ENCODE measurements around the gene MAP6. TPM values are rescaled to one million over a fixed set of nuclear protein-coding genes. Genes with fewer than 3 reads are reported as not detected.

Gene MAP6
- total RNA-seq, 2 experiments from 2014 or later = not detected

DNA sequence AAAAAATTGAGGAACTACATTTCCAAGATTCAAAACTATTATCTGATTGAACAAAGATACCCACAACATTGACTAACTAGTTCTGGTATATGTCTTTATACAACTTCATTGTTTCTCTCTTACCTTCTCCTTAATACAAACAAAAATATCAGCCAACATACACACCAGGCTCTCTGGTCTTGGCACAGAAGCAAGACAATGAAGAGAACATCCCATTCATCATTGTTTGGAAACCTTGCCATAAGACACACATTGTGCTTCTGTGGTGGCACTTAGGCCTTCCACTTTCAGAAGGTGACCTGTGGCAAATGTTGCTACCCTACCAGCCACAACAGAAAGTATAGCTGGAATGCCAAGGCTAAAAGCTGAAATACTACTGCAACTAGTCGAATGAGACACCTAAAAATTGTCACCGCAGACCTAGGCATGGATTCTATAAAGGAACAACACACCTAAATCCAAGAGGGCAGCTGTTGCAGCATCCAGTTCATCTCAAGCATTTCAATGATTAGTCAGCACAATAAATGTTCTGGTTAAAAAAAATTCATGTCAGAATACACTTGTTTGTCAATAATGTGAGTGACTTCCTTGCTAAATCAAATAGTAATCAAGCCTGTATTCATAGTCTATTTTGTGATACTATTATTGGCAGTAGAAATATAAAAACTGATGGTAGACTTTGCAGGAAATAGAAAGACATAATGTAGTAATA lies 26.3 kb downstream of the MAP6 start:
- H3K4me1 Mint-ChIP-seq (ENCODE audit: low read depth) = no peaks in the 10 kb centered on the region
- H3K4me3 Mint-ChIP-seq = no peak overlapping the region
- no peaks in the 10 kb centered on the region for H3K36me3 Mint-ChIP-seq (ENCODE audit: low read depth)
- H3K27me3 Mint-ChIP-seq (ENCODE audit: low read depth) = peaks cover 2% of the 10 kb centered on the region
- intact Hi-C loops (cut with micrococcal nuclease) = no loop called here
- H3K9me3 Mint-ChIP-seq = no peaks in the 10 kb centered on the region
- DNase-seq = no peak
- CTCF ChIA-PET = interaction anchor here (0.5 kb wide), 1 partner anchor 465 kb away, joined by 3 read pairs; no protein-coding TSS in a partner anchor
- no peak overlapping the region for H3K27ac Mint-ChIP-seq

- H3K4me1 Mint-ChIP-seq (ENCODE audit: low read depth) = no peaks in the 10 kb centered on the region
- no peak overlapping the region for H3K27ac Mint-ChIP-seq
- DNase-seq = no peak
- no peaks in the 10 kb centered on the region for H3K9me3 Mint-ChIP-seq
- peaks cover 22% of the 10 kb centered on the region for H3K27me3 Mint-ChIP-seq (ENCODE audit: low read depth)
- intact Hi-C loops (cut with micrococcal nuclease) = no loop called here
- CTCF ChIA-PET = no interaction called here
- H3K36me3 Mint-ChIP-seq (ENCODE audit: low read depth) = no peaks in the 10 kb centered on the region
- no peak overlapping the region for H3K4me3 Mint-ChIP-seq
These were observed 29.1 kb downstream of the MAP6 start for GRCh38 chr11:75639762-75640181.

DNA sequence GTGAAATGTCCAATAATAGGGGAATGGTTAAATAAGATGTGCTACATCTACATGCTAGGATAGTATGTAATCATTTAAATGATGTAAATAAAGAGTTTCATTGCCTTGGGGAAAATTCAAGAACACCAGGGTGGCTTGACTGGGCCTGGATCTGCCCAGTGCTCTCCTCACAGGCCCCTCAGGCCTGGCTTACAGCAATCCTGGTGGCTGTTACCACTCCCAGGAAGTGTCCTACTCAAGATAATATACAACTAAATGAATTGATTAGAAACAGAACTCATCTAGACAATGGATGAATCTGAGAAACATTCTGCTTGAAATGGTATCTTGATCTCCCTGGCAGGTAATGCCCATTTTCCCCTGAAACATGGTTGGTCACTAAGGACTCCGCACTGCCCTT lies 30.8 kb downstream of the MAP6 start:
- Mint-ChIP-seq H3K4me1 (ENCODE audit: low read depth) (no peaks in the 10 kb centered on the region), H3K4me3 (no peak overlapping the region), H3K9me3 (no peaks in the 10 kb centered on the region), H3K27me3 (ENCODE audit: low read depth) (peaks cover 31% of the 10 kb centered on the region), H3K36me3 (ENCODE audit: low read depth) (no peaks in the 10 kb centered on the region), H3K27ac (no peak overlapping the region)
- no peak for DNase-seq
- CTCF ChIA-PET = no interaction called here
- intact Hi-C loops (cut with micrococcal nuclease) = no loop called here

DNA sequence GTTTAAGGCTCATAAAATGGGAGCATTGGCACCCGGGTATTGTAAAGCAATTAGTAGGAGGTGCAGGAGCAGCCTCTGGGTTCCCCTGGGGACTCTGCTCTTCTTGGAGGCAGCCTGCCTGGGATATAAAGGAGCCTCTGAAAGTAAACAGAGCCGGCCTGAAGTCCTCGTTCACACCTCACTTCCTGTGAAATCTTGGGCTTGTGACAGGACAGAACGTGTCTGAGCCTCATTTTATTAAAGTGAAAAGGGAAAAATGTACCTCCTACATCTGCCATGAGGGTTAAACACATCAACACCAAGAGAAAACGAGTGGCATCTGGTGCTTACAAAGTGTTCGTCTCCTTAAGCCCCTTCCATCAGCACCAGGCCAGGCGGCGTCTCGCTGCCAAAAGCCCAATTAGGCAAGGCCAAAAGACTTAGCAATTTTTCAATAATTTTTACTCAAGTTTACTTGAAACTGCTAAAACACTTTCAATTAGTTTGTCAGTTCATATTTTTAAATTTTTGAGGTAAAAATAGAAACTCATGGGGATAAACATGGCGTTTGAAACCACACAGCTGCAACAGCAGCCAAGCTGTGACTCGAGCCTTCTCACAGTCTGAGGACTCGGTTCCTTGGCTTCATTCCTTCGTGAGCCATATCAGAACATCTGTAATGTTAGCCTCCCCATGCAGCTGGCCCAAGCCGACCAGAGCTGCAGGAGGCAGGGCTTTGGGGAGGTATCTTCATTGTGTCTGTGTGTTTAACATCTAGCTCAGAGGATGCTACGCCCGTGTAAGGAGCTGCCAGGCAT lies 33.6 kb downstream of the MAP6 start:
- Mint-ChIP-seq H3K36me3 (ENCODE audit: low read depth) (no peaks in the 10 kb centered on the region), H3K4me1 (ENCODE audit: low read depth) (no peaks in the 10 kb centered on the region), H3K27me3 (ENCODE audit: low read depth) (peaks cover 36% of the 10 kb centered on the region), H3K27ac (no peak overlapping the region), H3K9me3 (no peaks in the 10 kb centered on the region), H3K4me3 (no peak overlapping the region)
- intact Hi-C loops (cut with micrococcal nuclease) = no loop called here
- DNase-seq = no peak
- CTCF ChIA-PET = no interaction called here

GRCh38 chr11:75633409-75634066 lies 35.3 kb downstream of the MAP6 start:
- H3K36me3 Mint-ChIP-seq (ENCODE audit: low read depth) = no peaks in the 10 kb centered on the region
- peaks cover 41% of the 10 kb centered on the region for H3K27me3 Mint-ChIP-seq (ENCODE audit: low read depth)
- DNase-seq = no peak
- no peak overlapping the region for H3K27ac Mint-ChIP-seq
- no peaks in the 10 kb centered on the region for H3K9me3 Mint-ChIP-seq
- CTCF ChIA-PET = no interaction called here
- intact Hi-C loops (cut with micrococcal nuclease) = no loop called here
- H3K4me3 Mint-ChIP-seq = no peak overlapping the region
- no peaks in the 10 kb centered on the region for H3K4me1 Mint-ChIP-seq (ENCODE audit: low read depth)

DNA sequence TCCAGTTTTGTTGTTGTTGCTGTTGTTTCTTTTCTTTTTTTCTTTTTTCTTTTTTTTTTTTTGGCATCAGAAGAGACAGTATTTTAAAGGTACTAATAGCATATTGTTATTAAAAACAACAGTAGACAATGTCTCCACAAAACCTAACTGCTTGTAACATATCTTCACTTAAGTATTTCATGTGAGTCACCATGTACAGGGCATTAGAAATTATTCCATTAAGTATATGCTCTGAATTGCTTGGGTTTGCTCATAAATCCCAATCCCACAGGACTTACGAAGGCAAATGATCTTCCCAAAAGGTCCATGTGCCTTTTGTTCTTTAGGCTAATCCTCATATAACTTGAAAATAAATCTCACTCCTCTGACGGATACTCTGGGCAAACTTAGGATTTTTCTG lies 35.9 kb downstream of the MAP6 start:
- peaks cover 41% of the 10 kb centered on the region for H3K27me3 Mint-ChIP-seq (ENCODE audit: low read depth)
- CTCF ChIA-PET = no interaction called here
- H3K9me3 Mint-ChIP-seq = no peaks in the 10 kb centered on the region
- H3K27ac Mint-ChIP-seq = no peak overlapping the region
- no peak overlapping the region for H3K4me3 Mint-ChIP-seq
- no peaks in the 10 kb centered on the region for H3K36me3 Mint-ChIP-seq (ENCODE audit: low read depth)
- no peak for DNase-seq
- intact Hi-C loops (cut with micrococcal nuclease) = no loop called here
- no peaks in the 10 kb centered on the region for H3K4me1 Mint-ChIP-seq (ENCODE audit: low read depth)

- H3K36me3 Mint-ChIP-seq (ENCODE audit: low read depth) = no peaks in the 10 kb centered on the region
- no peak for DNase-seq
- CTCF ChIA-PET = no interaction called here
- H3K27ac Mint-ChIP-seq = no peak overlapping the region
- no peak overlapping the region for H3K4me3 Mint-ChIP-seq
- H3K9me3 Mint-ChIP-seq = no peaks in the 10 kb centered on the region
- peaks cover 40% of the 10 kb centered on the region for H3K27me3 Mint-ChIP-seq (ENCODE audit: low read depth)
- intact Hi-C loops (cut with micrococcal nuclease) = no loop called here
- H3K4me1 Mint-ChIP-seq (ENCODE audit: low read depth) = no peaks in the 10 kb centered on the region
These were observed 36.4 kb downstream of the MAP6 start for GRCh38 chr11:75632450-75632849.

- DNase-seq = no peak
- H3K27ac Mint-ChIP-seq = no peak overlapping the region
- no peaks in the 10 kb centered on the region for H3K36me3 Mint-ChIP-seq (ENCODE audit: low read depth)
- peaks cover 28% of the 10 kb centered on the region for H3K27me3 Mint-ChIP-seq (ENCODE audit: low read depth)
- CTCF ChIA-PET = no interaction called here
- H3K4me3 Mint-ChIP-seq = no peak overlapping the region
- no peaks in the 10 kb centered on the region for H3K4me1 Mint-ChIP-seq (ENCODE audit: low read depth)
- no peaks in the 10 kb centered on the region for H3K9me3 Mint-ChIP-seq
- intact Hi-C loops (cut with micrococcal nuclease) = no loop called here
These were observed 37.6 kb downstream of the MAP6 start for GRCh38 chr11:75631086-75631730.

DNA sequence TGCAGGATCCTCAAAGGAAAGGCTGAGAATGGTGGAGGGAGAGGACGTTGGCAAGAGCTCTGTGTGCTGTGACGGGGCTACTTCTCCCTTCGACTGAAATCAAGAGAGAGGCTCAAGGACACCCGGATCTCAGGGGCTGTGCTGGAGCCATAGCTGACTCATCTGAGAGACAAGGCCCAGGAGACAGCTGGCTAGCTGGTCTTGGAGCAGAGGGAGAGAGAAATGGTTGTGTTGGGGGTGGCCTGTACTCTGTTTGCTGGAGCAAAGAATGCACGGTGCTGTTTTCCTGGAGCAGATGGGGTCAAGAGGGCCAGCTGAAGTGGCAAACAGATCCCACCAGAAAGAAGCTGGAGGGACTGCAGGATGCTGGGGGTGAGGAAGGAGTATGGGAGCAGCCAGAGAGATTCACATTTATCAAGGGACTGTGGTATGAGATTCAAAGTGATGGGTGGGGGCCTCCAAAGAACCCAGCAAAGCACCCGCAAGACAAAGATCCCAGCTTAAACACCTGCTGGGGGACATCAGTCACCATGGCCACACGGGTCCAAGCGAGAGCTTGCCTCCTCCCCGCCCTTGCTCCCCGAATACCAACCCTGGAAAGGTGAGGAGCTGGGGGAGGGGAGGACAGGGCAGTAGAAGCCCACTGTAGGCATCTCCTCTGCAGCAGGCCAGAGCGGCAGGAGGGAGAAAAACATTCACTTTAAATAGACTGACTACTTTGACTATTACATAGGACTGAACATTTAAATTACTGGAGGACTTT lies 40.8 kb downstream of the MAP6 start:
- Mint-ChIP-seq H3K36me3 (ENCODE audit: low read depth) (no peaks in the 10 kb centered on the region), H3K27me3 (ENCODE audit: low read depth) (peaks cover 12% of the 10 kb centered on the region), H3K9me3 (no peaks in the 10 kb centered on the region), H3K4me1 (ENCODE audit: low read depth) (no peaks in the 10 kb centered on the region), H3K27ac (no peak overlapping the region), H3K4me3 (no peak overlapping the region)
- CTCF ChIA-PET = interaction anchor here (0.6 to 0.9 kb wide), 2 partner anchors 78 to 315 kb away, joined by 3 to 4 read pairs; no protein-coding TSS in a partner anchor
- DNase-seq = no peak
- intact Hi-C loops (cut with micrococcal nuclease) = no loop called here

- H3K27ac Mint-ChIP-seq = no peak overlapping the region
- H3K4me1 Mint-ChIP-seq (ENCODE audit: low read depth) = no peaks in the 10 kb centered on the region
- H3K27me3 Mint-ChIP-seq (ENCODE audit: low read depth) = peaks cover 12% of the 10 kb centered on the region
- no peak for DNase-seq
- intact Hi-C loops (cut with micrococcal nuclease) = no loop called here
- H3K9me3 Mint-ChIP-seq = no peaks in the 10 kb centered on the region
- CTCF ChIA-PET = no interaction called here
- no peaks in the 10 kb centered on the region for H3K36me3 Mint-ChIP-seq (ENCODE audit: low read depth)
- no peak overlapping the region for H3K4me3 Mint-ChIP-seq
These were observed 41.8 kb downstream of the MAP6 start for GRCh38 chr11:75626889-75627529.

- H3K4me1 Mint-ChIP-seq (ENCODE audit: low read depth) = no peaks in the 10 kb centered on the region
- no peak overlapping the region for H3K4me3 Mint-ChIP-seq
- H3K27me3 Mint-ChIP-seq (ENCODE audit: low read depth) = peaks cover 7% of the 10 kb centered on the region
- no peak for DNase-seq
- no peak overlapping the region for H3K27ac Mint-ChIP-seq
- no peaks in the 10 kb centered on the region for H3K9me3 Mint-ChIP-seq
- no peaks in the 10 kb centered on the region for H3K36me3 Mint-ChIP-seq (ENCODE audit: low read depth)
- intact Hi-C loops (cut with micrococcal nuclease) = no loop called here
- CTCF ChIA-PET = interaction anchor here (0.7 kb wide), 1 partner anchor 28 kb away, joined by 3 read pairs; no protein-coding TSS in a partner anchor
These were observed 42.6 kb downstream of the MAP6 start for GRCh38 chr11:75625991-75626888.

Measured in activated naive CD4-positive, alpha-beta T cell treated with anti-CD3 and anti-CD28 coated beads for 36 hours (primary cell).